ENCODE measurements around the gene ENTPD3.
"Not testable (repeated sequence)": the region's sequence is repeated elsewhere in the genome, so short reads cannot be mapped to it uniquely, and the experiment has no call there.

The ENTPD3 gene

DNA sequence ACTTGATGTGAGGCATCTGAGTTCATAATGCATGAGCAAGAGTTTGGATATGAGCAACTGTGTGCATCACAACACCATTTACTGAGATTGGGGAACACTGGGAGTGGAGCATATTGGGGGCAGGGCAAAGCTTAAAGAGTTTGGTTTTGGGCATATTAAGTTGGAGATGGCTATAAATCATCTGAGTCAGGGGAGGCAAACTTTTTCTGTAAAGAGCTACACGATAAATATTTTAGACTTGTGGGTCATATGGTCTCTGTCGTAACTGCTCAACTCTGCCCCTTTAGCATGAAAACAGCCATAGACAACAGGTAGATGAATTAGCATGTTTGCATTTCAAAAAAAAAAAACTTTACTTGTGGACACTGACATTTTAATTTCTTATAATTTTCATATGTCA, 20.0 kb downstream of the ENTPD3 start:
- no peak for DNase-seq (ENCODE audit: low spot score)

DNA sequence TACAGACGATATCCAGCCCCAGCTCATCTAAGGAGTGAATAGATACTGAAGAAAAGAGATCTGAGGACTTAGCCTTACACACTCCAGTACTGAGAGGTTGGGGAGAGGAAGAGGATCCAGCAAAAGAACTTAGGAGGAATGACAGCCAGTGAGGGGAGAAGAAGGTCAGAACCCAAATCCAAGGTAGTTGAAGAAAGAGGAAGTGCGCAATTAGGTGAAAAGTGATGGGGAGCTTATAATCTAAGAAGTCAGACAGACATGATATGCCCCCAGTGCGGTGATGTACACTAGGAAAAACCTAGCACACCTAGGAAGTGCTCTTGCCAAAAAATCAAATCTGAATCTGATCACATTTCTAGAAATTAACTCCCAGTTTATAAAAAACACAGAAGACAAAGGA, 20.6 kb downstream of the ENTPD3 start:
- no peak for DNase-seq (ENCODE audit: low spot score)

DNA sequence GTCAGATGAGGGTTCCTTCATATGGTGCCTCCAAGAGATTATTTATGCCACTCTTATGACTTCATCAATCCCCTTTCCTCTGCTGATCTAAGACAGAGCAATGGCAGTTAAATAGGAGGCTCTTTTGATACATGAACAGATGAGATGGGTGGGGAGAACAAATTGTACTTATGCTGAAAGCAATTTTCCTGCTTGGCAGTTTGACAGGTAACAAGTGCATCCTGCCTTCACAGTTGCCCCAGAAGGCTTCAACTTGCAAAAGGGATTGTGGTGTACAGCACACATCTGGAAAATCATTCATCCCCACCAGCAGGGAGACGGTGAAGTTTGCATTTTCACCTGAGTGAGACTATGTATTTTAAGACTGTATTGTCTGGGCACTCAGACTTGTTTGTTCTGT, 27.3 kb downstream of the ENTPD3 start:
- no peak for DNase-seq (ENCODE audit: low spot score)

DNA sequence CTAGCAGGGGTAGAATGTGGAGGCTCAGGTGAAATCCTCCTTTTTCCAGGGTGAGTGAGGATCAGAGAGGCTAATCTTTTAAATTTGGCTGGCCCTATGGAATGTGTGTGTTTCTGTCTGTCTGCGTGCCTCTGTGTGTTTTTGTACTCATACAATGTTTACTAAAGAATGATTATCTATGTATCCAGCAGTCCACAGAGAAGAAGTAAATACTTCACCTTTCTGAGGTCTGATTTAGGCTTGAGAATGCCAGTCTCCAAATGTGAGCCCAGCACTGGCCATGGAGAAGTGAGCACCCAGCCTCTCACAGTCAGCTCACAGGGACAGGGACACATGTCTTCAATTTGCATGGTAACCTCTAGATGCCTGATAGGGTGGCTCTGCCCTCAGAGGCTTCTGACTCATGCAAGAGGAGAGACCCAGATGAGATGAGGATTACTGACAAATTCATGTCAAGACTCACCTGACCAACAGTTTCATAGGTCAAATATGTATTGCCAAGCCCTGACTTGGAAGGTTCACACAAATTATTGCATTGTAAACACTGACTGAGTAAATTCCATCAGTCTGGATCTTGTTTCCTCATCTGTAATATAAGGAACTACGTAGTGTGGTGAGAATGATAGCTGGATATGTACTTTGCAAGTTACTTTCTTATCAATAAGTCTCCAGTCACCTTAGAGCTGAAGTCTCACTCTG, 31.0 kb downstream of the ENTPD3 start:
- DNase-seq (ENCODE audit: low spot score), result no peak

DNA sequence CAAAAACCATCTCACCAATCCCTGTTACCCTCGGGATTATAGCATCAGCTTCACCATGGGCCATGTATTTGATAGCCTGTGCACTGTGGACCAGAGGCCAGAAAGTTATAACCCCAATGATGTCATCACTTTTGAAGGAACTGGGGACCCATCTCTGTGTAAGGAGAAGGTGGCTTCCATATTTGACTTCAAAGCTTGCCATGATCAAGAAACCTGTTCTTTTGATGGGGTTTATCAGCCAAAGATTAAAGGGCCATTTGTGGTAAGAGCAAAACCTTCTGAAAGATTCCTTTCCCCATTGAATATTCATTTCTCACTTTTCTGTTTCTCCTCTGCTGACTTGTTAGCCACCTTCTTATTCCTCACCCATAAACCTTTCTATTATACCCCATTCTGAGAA, 35.9 kb downstream of the ENTPD3 start:
- DNase-seq (ENCODE audit: low spot score), result no peak

DNA sequence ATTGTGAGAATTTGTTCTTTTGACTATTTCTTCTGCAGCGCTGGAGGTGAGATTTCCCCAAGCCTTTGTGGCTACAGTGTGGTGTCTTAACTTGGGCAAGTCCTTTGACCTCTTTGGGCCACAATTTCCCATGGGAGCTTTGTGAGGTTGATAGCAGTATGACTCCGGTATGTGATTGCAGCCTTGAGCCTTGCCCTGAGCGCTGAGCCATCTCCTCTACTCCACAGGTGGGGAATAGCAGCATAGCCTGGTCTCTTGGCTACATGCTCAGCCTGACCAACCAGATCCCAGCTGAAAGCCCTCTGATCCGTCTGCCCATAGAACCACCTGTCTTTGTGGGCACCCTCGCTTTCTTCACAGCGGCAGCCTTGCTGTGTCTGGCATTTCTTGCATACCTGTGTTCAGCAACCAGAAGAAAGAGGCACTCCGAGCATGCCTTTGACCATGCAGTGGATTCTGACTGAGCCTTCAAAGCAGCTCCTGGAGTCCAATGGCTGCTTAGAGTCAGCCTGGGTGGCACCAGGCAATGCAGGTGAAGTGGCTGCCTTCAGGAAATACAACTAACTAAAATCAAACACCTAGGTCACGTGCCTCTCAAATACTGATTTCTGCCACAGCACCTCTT, 40.2 kb downstream of the ENTPD3 start:
- no peak for DNase-seq (ENCODE audit: low spot score)

DNA sequence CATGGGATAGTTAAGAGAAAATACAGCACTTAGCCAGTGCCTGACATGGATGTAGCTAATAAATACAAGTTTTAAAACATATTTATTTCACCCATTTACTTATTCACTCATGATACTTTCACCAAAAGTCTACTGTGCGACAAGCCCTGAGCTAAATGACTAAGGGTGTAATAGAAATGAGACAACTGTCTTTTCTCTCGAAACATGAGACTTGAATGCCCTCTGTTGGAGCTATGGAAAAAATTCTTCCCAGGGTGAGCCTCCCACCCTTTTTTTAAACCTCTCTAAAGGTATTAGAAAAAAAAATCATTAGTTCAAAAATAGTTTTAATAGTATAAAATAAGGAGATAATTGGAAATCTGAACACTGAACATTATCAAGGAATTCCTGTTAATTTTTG, 45.8 kb downstream of the ENTPD3 start:
- no peak for DNase-seq (ENCODE audit: low spot score)

DNA sequence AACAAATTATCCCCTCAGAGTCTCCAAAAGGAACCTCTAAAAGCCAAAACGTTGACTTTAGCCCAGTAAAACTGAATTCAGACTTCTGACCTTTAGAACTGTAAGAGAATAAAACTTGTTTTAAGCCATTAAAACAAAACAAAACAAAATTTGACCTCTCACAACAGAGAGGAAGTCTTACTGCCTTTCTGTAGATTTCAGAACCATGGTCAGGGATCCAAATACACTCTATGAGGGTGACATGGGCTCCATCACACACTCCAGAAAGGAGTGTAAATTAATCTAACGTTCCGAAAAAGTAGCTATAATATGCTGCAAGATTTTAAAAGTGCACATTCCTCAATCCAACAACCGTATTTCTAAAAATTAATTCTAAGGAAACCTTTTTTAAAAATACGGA, 50.9 kb downstream of the ENTPD3 start:
- no peak for DNase-seq (ENCODE audit: low spot score)

DNA sequence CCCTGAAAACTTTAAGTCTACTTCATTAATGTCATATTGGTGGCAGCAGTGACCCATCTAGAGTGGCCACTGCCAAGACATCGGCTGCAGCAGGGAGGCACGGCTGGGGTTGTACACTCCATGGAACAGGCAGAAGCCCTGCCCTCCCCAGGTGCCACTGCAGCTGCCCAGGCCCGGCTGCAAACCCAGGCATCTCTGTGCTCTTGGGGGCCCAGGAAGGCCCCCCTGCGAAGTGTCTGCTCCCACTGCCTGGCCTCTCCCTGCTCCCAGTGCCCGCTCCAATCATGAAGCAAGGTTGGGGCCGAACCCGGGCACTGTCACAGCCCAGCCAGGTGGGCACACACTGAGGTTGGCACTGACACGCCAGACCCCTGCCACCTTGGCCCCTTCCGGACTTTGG, 58.1 kb downstream of the ENTPD3 start:
- DNase-seq (ENCODE audit: low spot score), result no peak

DNA sequence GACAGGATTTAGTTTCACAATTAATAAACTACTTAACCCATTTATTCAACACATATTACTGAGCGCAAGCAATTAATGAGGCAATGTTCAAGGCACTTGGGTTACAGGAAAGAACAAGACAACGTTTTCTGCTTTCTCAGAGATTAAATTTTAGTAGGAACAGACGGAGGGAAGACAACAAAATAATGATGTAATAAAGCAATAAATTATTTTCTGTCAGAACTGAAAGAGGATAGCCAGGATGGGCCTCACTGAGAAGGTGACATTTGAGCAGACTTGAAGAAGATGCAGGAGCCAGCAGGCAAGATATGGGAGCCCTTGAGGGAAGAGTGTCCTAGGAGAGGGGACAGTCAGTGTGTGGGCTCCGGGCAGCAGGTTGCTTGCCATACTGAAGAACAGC, 58.9 kb downstream of the ENTPD3 start:
- DNase-seq (ENCODE audit: low spot score), result no peak

DNA sequence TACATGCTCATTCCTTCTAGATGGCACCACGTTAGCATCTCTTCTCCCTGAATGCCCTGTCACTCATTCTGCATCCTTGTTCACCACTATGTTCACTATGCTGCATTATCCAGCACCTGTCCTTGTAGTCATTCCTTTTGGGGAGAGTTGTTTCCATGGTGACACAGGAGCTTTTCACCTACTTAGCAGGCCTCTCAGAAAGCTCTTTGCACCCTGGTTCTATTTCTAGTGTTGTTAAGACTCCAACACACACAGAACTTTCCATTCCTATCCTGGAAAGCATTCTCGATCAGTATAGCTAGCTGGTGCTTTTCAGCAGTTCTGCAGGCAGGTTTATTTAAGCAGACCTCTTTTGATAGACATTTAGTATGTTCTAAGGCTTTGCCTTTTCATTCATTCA, 63.5 kb downstream of the ENTPD3 start:
- no peak for DNase-seq (ENCODE audit: low spot score)

DNA sequence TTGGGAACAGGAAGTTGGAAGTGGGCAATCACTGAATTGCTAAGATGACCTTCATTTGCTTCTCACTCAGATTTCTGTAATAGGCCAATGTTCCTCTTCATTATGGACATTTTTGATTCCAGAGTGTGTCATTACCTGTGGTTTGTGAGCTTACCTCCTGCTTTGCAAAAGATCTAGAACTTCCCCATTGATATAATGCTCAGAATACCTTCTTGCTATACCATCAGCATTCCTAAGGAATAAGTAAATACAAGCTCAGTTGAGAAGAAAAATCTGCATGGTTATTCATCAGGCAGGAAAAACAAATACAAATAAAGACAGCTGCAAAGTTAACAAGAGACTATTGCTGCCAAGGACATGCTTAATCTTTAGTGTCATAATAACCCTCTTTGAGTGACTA, 64.6 kb downstream of the ENTPD3 start:
- no peak for DNase-seq (ENCODE audit: low spot score)

DNA sequence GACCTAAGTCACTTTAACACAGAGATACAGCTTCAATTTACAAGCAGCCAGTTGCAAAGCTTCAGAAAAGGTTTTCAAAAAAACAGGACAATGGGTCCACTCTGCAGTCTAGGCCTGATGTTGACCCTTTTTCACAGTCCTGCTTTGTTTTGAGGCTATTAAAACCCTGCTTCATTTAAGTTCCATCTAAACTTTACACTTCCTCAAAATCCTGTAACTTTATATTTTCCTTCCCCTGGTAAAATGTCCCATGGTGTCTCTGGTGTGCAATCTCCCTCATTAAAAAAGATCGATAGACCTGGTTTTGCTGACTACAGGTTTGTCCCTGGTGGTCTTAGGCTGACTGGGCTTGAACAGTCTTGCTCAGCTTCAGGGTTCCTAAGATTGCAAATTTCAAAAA, 65.1 kb downstream of the ENTPD3 start:
- DNase-seq (ENCODE audit: low spot score), result no peak

DNA sequence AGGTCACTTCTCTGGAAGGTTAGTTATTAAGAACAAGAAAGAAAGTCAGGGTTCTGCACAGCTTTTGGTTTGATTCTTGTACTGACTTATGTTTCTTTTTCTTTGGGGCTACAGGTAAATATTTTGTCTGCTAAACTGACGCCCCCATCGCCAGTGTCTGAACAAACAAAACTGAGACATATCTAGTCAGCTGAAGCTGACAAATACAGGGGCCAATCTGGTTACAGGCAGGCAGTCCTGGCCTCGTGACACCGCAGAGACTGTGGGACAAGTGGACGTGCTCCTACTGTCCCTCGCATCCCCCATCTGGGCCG, 65.5 kb downstream of the ENTPD3 start:
- no peak for DNase-seq (ENCODE audit: low spot score)

DNA sequence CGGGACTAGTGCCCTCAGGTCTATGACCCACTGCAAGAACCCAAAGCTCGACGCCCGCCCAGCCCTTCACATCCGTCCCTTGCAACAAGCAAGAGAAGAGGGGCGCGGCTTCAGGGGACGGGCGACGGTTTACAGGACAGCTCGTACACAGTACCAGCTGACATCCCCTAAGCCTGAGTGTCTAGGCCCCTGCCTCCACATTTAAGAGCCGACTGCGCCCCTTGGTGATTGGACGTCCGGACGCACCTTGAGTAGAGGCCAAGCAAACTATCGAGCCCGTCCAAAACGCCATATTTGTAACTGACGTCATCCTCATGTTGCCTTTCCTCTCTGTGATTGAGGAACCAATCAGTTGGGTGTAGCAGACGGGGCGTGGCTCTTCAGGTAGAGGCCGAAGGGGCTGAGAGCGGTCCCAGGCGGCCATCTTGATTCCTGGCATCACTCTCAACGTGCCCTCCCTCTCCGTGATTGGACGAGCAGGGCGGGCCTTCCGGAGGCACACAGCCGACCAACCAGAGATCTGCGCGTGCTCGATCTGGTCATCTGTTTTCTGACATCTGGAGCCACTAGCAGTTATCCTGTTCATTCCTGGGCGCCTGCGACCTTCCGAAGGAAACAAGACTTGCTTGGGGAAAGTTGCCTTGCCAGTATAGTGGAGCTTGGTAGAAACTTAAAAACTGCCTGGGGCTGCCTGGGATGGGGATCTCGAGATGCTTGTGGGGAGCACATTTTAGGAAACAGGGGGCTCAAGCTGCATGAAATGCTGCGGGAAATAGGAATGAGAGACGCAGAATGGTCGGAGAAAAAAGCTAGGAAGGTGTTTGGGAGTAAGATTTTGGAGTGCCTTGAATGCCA, 66.1 kb downstream of the ENTPD3 start:
- DNase-seq (ENCODE audit: low spot score), result peak; percentile 96

DNA sequence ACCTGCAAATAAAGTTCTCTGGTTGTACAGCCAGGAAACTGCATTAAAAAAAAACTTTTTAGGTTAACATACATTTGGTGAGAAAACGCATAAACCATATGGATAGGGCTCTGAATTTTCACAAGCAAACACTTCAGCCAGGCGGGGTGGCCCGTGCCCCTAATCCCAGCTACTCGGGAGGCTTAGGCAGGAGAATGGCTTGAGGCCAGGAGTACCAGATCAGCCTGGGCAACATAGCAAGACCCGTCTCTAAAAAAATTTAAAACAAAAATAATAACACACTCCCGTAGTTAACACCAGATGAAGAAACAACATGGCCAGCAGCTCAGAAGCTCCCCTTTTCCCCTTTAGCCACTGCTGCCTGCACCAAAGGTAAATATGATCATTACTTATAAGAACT, 66.9 kb downstream of the ENTPD3 start:
- no peak for DNase-seq (ENCODE audit: low spot score)

DNA sequence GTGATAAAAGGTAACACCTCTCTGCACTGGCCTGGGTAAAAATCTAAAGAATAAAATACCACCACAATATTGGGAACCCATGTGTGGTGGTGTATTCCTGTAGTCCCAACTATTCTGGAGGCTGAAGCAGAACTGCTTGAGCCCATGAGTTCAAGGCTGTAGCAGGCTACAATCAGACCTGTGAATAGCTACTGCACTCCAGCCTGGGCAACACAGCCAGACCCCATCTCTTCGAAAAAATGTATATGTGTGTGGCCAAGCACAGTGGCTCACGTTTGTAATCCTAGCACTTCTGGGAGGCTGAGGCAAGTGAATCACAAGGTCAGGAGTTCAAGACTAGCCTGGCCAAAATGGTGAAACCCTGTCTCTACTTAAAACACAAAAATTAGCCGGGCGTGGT, 68.3 kb downstream of the ENTPD3 start:
- no peak for DNase-seq (ENCODE audit: low spot score)

DNA sequence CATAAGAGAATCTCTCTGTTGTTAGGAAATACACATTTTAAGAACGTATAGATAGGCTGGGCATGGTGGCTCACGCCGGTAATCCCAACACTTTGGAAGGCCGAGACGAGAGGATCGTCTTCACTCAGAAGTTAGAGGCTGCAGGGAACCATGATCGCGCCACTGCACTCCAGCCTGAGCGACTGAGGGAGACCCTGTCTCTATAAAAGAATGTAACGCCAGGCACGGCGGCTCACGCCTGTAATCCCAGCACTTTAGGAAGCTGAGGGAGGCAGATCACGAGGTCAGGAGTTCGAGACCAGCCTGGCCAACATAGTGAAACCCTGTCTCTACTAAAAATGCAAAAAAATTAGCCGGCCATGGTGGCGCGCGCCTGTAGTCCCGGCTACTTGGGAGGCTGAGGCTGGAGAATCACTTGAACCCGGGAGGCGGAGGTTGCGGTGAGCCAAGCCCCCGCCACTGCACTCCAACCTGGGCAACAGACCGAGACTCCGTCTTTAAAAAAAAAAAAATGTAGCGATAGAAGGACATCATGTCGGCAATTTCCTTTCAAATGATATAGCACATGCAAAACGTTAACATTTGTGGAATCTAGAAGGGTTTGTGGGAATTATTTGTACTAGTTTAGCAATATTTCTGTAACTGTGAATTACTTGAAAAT, 69.4 kb downstream of the ENTPD3 start:
- no peak for DNase-seq (ENCODE audit: low spot score)

DNA sequence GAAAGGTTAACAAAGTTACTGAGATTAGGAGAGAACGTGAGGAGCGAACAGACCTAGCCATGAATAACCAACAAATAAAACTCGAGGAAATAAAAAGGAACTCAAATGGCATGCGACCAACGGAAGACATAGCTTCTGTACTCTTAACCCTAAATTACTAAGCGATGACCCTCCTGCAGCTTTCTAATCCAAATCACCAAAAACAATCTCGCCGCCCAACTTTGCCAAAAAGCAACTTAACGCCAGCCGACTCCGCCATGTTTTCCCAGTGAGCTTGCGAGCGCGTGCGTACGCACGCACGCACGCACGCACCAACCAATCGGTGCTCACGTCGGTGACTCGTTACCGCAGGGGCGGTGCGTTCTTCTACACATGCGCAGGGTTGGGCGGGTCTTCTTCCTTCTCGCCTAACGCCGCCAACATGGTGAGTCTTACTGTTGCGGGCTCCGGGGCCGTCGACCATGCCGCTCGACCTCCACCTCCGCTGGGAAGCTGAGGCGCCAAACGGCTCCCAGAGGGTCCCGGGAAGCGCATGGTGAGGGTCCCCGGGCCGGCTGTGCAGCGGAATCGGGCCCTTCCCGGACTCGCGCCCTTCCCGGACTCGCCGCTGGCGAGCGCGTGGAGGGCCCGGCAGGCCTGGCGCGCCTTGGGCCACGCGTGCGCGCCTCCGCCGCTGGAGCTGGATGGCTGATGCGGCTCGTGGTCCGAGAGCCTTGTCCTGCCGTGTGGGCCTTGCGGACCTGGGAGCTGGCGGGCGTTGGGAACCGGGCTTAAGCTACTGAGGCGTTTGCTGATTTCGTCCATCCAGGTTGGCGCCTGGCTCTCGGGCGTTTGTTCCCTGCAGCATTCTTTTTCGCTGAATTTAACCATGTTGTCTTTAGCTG, 70.2 kb downstream of the ENTPD3 start, which contains the start of gene RPL14:
Gene RPL14, plus strand, starts transcription at position 400 of the 884 bp plus-strand sequence. Its CDS starts 133 bp downstream, at position 533.
- DNase-seq (ENCODE audit: low spot score), result peak; percentile 95

DNA sequence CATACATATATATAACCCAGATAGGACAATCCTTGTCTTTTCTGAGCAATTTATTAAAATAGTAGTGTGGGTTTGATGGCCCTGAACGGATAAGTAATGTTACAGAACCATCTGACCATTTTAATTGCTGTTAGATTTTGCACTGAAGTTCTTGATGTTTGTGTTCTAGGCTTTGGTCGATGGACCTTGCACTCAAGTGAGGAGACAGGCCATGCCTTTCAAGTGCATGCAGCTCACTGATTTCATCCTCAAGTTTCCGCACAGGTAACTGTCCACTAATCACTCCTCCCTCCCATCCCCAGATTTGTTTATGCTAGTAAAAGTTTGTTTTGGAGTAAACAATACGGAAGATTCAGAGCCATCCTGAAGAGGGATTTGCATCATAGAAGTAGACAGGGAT, 71.5 kb downstream of the ENTPD3 start:
- no peak for DNase-seq (ENCODE audit: low spot score)

DNA sequence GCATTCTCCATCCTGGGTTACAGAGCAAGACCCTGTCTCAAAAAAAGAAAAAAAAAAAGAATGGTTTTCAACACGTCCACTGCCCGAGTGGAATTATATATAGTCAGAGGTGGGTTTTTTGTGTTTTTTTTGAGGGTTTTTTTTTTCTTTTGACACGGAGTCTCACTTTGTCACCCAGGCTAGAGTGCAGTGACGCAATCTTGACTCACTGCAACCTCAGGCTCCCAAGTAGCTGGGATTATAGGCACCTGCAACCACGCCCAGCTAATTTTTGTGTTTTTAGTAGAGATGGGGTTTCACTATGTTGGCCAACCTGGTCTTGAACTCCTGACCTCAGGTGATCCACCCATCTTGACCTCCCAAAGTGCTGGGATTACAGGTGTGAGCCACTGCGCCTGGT, 73.5 kb downstream of the ENTPD3 start:
- DNase-seq (ENCODE audit: low spot score), result not testable (repeated sequence)

DNA sequence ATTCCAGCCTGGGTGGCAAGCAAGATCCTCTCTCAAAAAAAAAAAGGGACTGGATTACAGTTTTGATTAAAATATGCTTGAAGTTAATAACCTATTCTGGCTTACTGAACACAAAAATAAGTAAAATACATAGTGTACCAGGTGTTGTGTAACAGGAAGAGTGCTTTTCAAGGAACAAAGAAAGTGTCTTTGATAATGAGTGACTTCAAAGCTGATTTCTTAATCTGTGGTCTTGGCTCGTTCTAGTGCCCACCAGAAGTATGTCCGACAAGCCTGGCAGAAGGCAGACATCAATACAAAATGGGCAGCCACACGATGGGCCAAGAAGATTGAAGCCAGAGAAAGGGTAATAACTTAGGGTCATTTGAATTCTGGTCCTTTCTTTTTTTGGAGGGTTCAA, 74.2 kb downstream of the ENTPD3 start:
- no peak for DNase-seq (ENCODE audit: low spot score)
